Ovary (tissue), 9 donors: ENCODE results near the gene PIAS4. TPM values are rescaled to one million over a fixed set of nuclear protein-coding genes. Genes with fewer than 3 reads are reported as not detected.

Experiments
- DNase-seq, 5 donors: peaks; one replicate each; pipeline ENCODE4 v3.0.0-alpha.2; 2019 to 2020
- H3K27ac ChIP-seq, 2 donors: fragments of 200-600 bp; one replicate each; pipeline versions ENCODE4 v1.5.1 to v1.8.0; 2019 to 2022
- H3K27me3 ChIP-seq: fragments of 200-600 bp; one replicate; pipeline ENCODE4 v1.8.0; 2022
- H3K36me3 ChIP-seq: fragments of 200-600 bp; sonication (generic); one replicate; pipeline ENCODE4 v1.5.1; 2019
- H3K4me1 ChIP-seq: one replicate; pipeline ENCODE4 v1.8.1; 2013; ENCODE audit warnings: mild to moderate bottlenecking, moderate library complexity; ENCODE audit not compliant: insufficient read depth
- H3K4me3 ChIP-seq: fragments of 200-600 bp; sonication (generic); one replicate; pipeline ENCODE4 v1.5.1; 2017
- H3K9me3 ChIP-seq, 2 donors: fragments of 200-600 bp in 1 of 2; sonication (generic) in 1 of 2; one replicate each; pipeline versions ENCODE4 v1.5.1 to v1.8.1; 2013 to 2019; ENCODE audit warnings: mild to moderate bottlenecking in 1 of 2, moderate library complexity in 1 of 2
- CTCF ChIP-seq, 3 donors: fragments of 450-650 bp in 2 of 3; fragments of 200-600 bp in 1 of 3; IDR thresholded peaks; one replicate each; pipeline versions ENCODE4 v1.5.1 to v1.8.0; 2016 to 2022; ENCODE audit warnings: antibody characterized with exemption in 3 of 3, mild to moderate bottlenecking in 1 of 3
- EP300 ChIP-seq: sonication (generic); formaldehyde crosslinking; IDR thresholded peaks from one replicate; pipeline ENCODE4 v1.6.1; 2017; ENCODE audit warnings: antibody characterized with exemption
- POLR2A ChIP-seq: fragments of 450-650 bp; IDR thresholded peaks from one replicate; pipeline ENCODE4 v1.6.1; 2017; ENCODE audit warnings: antibody characterized with exemption, mild to moderate bottlenecking, moderate library complexity
- WGBS, 3 donors: extraction: QIAGEN DNeasy Blood & Tissue Kit in 1 of 3; methylation state at CpG; one replicate each; pipeline versions ENCODE4 v1.1.5 to v1.1.7; 2013 to 2017; 5-methylcytosine and 5-hydroxymethylcytosine counted together
- intact Hi-C, 4 donors: fragments of 100-400 bp; cut with DNase I; formaldehyde crosslinking; loops; one replicate each; pipeline versions ENCODE4 v1.11.0 to v1.15.1; 2022 to 2023
- polyA plus RNA-seq, 2 donors: library from polyadenylated mRNA; stranded (reverse); fragments of 200-250 nt in 1 of 2; fragments of 350-450 nt in 1 of 2; fragmentation: Illumina TruSeq in 1 of 2; extraction: RNeasy Lipid Tissue Mini Kit (QIAGEN cat#74804) in 1 of 2; gene quantifications; one replicate each; pipeline ENCODE4 v1.2.3, GENCODE V29; 2013 to 2014
- total RNA-seq, 7 donors: library from RNA; depleted of rRNA in 2 of 7; stranded (reverse); fragments of >200 nt in 2 of 7; fragmentation: NEBNext Ultra II Directional in 3 of 7; extraction: Animal tissue kit (Norgen Biotek cat#: 25700) in 3 of 7; gene quantifications; one replicate each; pipeline versions ENCODE4 v1.1.0 to v1.2.4, GENCODE V29; 2016 to 2023
- donor health status: DM: no; HTN: no; CAD: no; lungs with moderate emphysema.
- donor health status: DM: no; HTN: no; CAD: no.
- donor health status: Bipolar disorder and iron deficiency.
- donor health status: DM: yes; HTN: yes; CAD: no.
- donor health status: DM: no; HTN: no; CAD: no.
- donor health status: DM: yes; HTN: yes; CAD: no.

PIAS4 gene
- total and polyA plus RNA-seq, 9 donors, result 5.2 to 29.7 (median 21.3) TPM

GRCh38 chr19:4042064-4042730 is 34.7 kb downstream of the PIAS4 start:
- H3K4me3 ChIP-seq, result no peak overlapping the region
- WGBS, 3 donors, result 82 to 85% (median 83%) methylated on average over 9 to 14 of the region's 14 CpGs

GRCh38 chr19:4042731-4043082 is 35.2 kb downstream of the PIAS4 start:
- TF ChIP-seq POLR2A (no peak), CTCF (IDR thresholded peaks at IDR 0.05) (no peak), EP300 (no peak)
- WGBS, 3 donors, result 75 to 83% (median 76%) methylated on average over 14 of the region's 14 CpGs
- Histone ChIP-seq H3K27me3 (no peaks in the 10 kb centered on the region), H3K27ac (no peak overlapping the region), H3K4me3 (no peak overlapping the region), H3K9me3 (no peaks in the 10 kb centered on the region), H3K4me1 (peaks cover 4% of the 10 kb centered on the region), H3K36me3 (no peaks in the 10 kb centered on the region)
- intact Hi-C loops, result no loop called here
- DNase-seq, result no peak

More at GRCh38 chr19:4042064-4042730, 34.7 kb downstream of the PIAS4 start:
- peaks cover 7% of the 10 kb centered on the region for H3K4me1 ChIP-seq
- H3K27ac ChIP-seq, result no peak overlapping the region
- no peaks in the 10 kb centered on the region for H3K36me3 ChIP-seq
- intact Hi-C loops, result no loop called here
- TF ChIP-seq EP300 (no peak), POLR2A (no peak), CTCF (IDR thresholded peaks at IDR 0.05) (no peak)
- no peak for DNase-seq
- H3K9me3 ChIP-seq, result no peaks in the 10 kb centered on the region
- no peaks in the 10 kb centered on the region for H3K27me3 ChIP-seq

GRCh38 chr19:4043401-4043800 is 35.9 kb downstream of the PIAS4 start:
- TF ChIP-seq EP300 (no peak), CTCF (IDR thresholded peaks at IDR 0.05) (no peak), POLR2A (no peak)
- DNase-seq, result peak in 1 of 5 donors; percentile 18
- Histone ChIP-seq H3K4me1 (peaks cover 4% of the 10 kb centered on the region), H3K27me3 (no peaks in the 10 kb centered on the region), H3K9me3 (no peaks in the 10 kb centered on the region), H3K4me3 (no peak overlapping the region), H3K36me3 (no peaks in the 10 kb centered on the region), H3K27ac (no peak overlapping the region)
- 68 to 76% (median 75%) methylated on average over 11 of the region's 11 CpGs for WGBS, 3 donors
- intact Hi-C loops, result no loop called here

- Histone ChIP-seq H3K27me3 (no peaks in the 10 kb centered on the region), H3K9me3 (no peaks in the 10 kb centered on the region), H3K4me1 (no peaks in the 10 kb centered on the region), H3K4me3 (no peak overlapping the region), H3K36me3 (no peaks in the 10 kb centered on the region), H3K27ac (no peak overlapping the region)
- TF ChIP-seq CTCF (IDR thresholded peaks at IDR 0.05) (no peak), EP300 (no peak), POLR2A (no peak)
- 82 to 85% (median 85%) methylated on average over 31 of the region's 31 CpGs for WGBS, 3 donors
- intact Hi-C loops, result no loop called here
- DNase-seq, result peak in 1 of 5 donors; percentile 18
Observed at GRCh38 chr19:4043966-4044715, 36.6 kb downstream of the PIAS4 start.
